ENCODE measurements around the gene CARNS1. TPM values are rescaled to one million over a fixed set of nuclear protein-coding genes. Genes with fewer than 3 reads are reported as not detected.

Gene CARNS1
- total and polyA plus RNA-seq, 2 of the 13 experiments (the other 11 are each of a cell fraction or from before 2014, with no cell fraction given): not detected

DNA sequence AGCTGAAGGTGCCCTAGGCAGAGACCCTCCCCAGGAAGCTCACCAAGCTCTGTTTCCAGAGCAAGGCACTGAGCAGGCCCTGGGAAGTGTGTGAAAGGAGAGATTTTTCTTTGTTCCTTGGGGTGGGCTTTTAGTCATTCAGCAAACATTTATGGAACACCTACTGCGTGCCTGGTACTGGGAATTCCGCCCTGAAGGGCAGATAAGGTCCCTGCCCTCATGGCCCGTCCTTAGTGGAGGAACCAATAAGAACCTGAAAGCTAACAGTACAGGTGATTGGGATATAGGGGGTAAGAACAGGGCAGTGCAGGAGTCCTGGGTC lies 49.7 kb downstream of the CARNS1 start (continued):
- TF ChIP-seq IKZF1 (IDR thresholded peaks at IDR 0.05) (no peak), ATAD3A (CRISPR knock-in tag; IDR thresholded peaks at IDR 0.05) (no peak), SIN3A (IDR thresholded peaks at IDR 0.05; ENCODE audit: borderline replicate concordance, low read depth, low read length) (no peak), AGO1 (IDR thresholded peaks at IDR 0.05; ENCODE audit: low read depth, low read length, poor library complexity, severe bottlenecking) (no peak), ATF7 (IDR thresholded peaks at IDR 0.05) (no peak), ATF7 (CRISPR knock-in tag; IDR thresholded peaks at IDR 0.05) (no peak), HNF4A (CRISPR knock-in tag; IDR thresholded peaks at IDR 0.05) (0 out of 2 replicates have a peak, but pooled peaks have one; percentile 7), CREB1 (IDR thresholded peaks at IDR 0.05) (no peak), CREB1 (CRISPR knock-in tag; IDR thresholded peaks at IDR 0.05) (no peak), ZNF639 (CRISPR knock-in tag; conservative IDR thresholded peaks at IDR 0.05) (no peak), ZNF543 (CRISPR knock-in tag; IDR thresholded peaks at IDR 0.05) (no peak), IRF1 (CRISPR knock-in tag; IDR thresholded peaks at IDR 0.05; ENCODE audit: low read depth) (no peak), MIXL1 (CRISPR knock-in tag; IDR thresholded peaks at IDR 0.05) (no peak), SRSF9 (IDR thresholded peaks at IDR 0.05; ENCODE audit: borderline replicate concordance, insufficient read depth, low read depth, low read length, poor library complexity, severe bottlenecking) (no peak), ZNF75D (CRISPR knock-in tag; IDR thresholded peaks at IDR 0.05; ENCODE audit: borderline replicate concordance) (no peak), YEATS2 (CRISPR knock-in tag; IDR thresholded peaks at IDR 0.05; ENCODE audit: borderline replicate concordance) (no peak), ZNF468 (CRISPR knock-in tag; IDR thresholded peaks at IDR 0.05) (no peak)
- TF ChIP-seq, protein P1, sequence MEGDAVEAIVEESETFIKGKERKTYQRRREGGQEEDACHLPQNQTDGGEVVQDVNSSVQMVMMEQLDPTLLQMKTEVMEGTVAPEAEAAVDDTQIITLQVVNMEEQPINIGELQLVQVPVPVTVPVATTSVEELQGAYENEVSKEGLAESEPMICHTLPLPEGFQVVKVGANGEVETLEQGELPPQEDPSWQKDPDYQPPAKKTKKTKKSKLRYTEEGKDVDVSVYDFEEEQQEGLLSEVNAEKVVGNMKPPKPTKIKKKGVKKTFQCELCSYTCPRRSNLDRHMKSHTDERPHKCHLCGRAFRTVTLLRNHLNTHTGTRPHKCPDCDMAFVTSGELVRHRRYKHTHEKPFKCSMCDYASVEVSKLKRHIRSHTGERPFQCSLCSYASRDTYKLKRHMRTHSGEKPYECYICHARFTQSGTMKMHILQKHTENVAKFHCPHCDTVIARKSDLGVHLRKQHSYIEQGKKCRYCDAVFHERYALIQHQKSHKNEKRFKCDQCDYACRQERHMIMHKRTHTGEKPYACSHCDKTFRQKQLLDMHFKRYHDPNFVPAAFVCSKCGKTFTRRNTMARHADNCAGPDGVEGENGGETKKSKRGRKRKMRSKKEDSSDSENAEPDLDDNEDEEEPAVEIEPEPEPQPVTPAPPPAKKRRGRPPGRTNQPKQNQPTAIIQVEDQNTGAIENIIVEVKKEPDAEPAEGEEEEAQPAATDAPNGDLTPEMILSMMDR (CRISPR knock-in tag; IDR thresholded peaks at IDR 0.05): no peak
- TF ChIP-seq, protein P2, sequence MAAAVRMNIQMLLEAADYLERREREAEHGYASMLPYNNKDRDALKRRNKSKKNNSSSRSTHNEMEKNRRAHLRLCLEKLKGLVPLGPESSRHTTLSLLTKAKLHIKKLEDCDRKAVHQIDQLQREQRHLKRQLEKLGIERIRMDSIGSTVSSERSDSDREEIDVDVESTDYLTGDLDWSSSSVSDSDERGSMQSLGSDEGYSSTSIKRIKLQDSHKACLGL (CRISPR knock-in tag; IDR thresholded peaks at IDR 0.05): no peak
